HepG2 (cell line): Measurements from ENCODE around the gene GALR3. TPM values are rescaled to one million over a fixed set of nuclear protein-coding genes. Genes with fewer than 3 reads are reported as not detected.

Source experiments
- KLF13 ChIP-seq: sonication (generic); formaldehyde crosslinking; IDR thresholded peaks from 2 replicates; pipeline ENCODE4 v1.4.0; 2020; ENCODE audit warnings: mild to moderate bottlenecking, missing genetic modification reagents
- MAX ChIP-seq: IDR thresholded peaks from 2 replicates; pipeline ENCODE4 v1.6.1; 2012; ENCODE audit warnings: inconsistent platforms
- MIXL1 ChIP-seq: IDR thresholded peaks from 2 replicates; pipeline ENCODE4 v1.6.1; 2016
- MXD3 ChIP-seq: IDR thresholded peaks from 2 replicates; pipeline ENCODE4 v1.6.1; 2016; ENCODE audit warnings: mild to moderate bottlenecking, missing biosample characterization, missing genetic modification reagents
- PRPF4 ChIP-seq: fragments of 200-400 bp; formaldehyde crosslinking; IDR thresholded peaks from 2 replicates; pipeline ENCODE4 v1.6.1; 2016; ENCODE audit warnings: low read length, low read depth; ENCODE audit not compliant: poor library complexity, severe bottlenecking
- SATB2 ChIP-seq: sonication (generic); formaldehyde crosslinking; IDR thresholded peaks from 2 replicates; pipeline ENCODE4 v1.5.0; 2020; ENCODE audit warnings: missing genetic modification reagents
- SNAPC4 ChIP-seq: sonication (generic); formaldehyde crosslinking; IDR thresholded peaks from 2 replicates; pipeline ENCODE4 v1.4.0; 2020; ENCODE audit warnings: mild to moderate bottlenecking, missing genetic modification reagents
- SOX13 ChIP-seq, 3 experiments: fragments of 450-650 bp in 1 of 3; sonication (generic) in 1 of 3; formaldehyde crosslinking in 1 of 3; IDR thresholded peaks in 2 of 3; conservative IDR thresholded peaks in 1 of 3; 2 replicates each; pipeline versions ENCODE4 v1.5.0 to v1.6.1; 2016 to 2020; ENCODE audit warnings: antibody characterized with exemption in 1 of 3, mild to moderate bottlenecking in 1 of 3, missing compliant biosample characterization in 1 of 3, missing genetic modification reagents in 1 of 3, moderate library complexity in 1 of 3
- TCF7 ChIP-seq: sonication (generic); IDR thresholded peaks from 2 replicates; pipeline ENCODE4 v1.6.1; 2016; ENCODE audit warnings: antibody characterized with exemption, low read depth
- TGIF2 ChIP-seq: IDR thresholded peaks from 2 replicates; pipeline ENCODE4 v1.6.1; 2016; ENCODE audit warnings: control low read depth, missing compliant biosample characterization
- XRCC5 ChIP-seq: fragments of 200-400 bp; formaldehyde crosslinking; optimal IDR thresholded peaks from 2 replicates; pipeline ENCODE3; 2017; ENCODE audit warnings: mild to moderate bottlenecking, low read length
- ZBTB7B ChIP-seq: sonication (generic); formaldehyde crosslinking; IDR thresholded peaks from 2 replicates; pipeline ENCODE4 v1.4.0; 2020; ENCODE audit warnings: missing genetic modification reagents
- ZHX2 ChIP-seq, 2 experiments: sonication (generic) in 1 of 2; formaldehyde crosslinking in 1 of 2; IDR thresholded peaks; 2 replicates each; pipeline versions ENCODE4 v1.6.1 to v1.9.0; 2014 to 2022; ENCODE audit warnings: antibody characterized with exemption in 1 of 2, borderline replicate concordance in 1 of 2, inconsistent platforms in 1 of 2, low read depth in 1 of 2, missing genetic modification reagents in 1 of 2
- ZMYM3 ChIP-seq: sonication (generic); formaldehyde crosslinking; IDR thresholded peaks from 2 replicates; pipeline ENCODE4 v1.5.1; 2020; ENCODE audit warnings: mild to moderate bottlenecking, missing genetic modification reagents
- ZNF335 ChIP-seq: sonication (generic); formaldehyde crosslinking; IDR thresholded peaks from 2 replicates; pipeline ENCODE4 v1.4.0; 2020; ENCODE audit warnings: missing genetic modification reagents
- ZNF343 ChIP-seq: sonication (generic); formaldehyde crosslinking; IDR thresholded peaks from 2 replicates; pipeline ENCODE4 v1.4.0; 2020; ENCODE audit warnings: mild to moderate bottlenecking, missing genetic modification reagents
- polyA plus RNA-seq, 8 experiments: library from polyadenylated mRNA; depleted of rRNA in 3 of 8; stranded (reverse) in 7 of 8; unstranded in 1 of 8; fragments of >200 nt; fragmentation: Illumina TruSeq in 4 of 8; extraction: Trizol in 4 of 8; gene quantifications; 2 replicates each; pipeline versions ENCODE4 v1.2.1 to v1.2.3, GENCODE V29; 2011 to 2016; ENCODE audit warnings: low read depth in 4 of 8, missing spikeins in 1 of 8, mixed read lengths in 1 of 8; ENCODE audit not compliant: insufficient read depth in 1 of 8
- total RNA-seq, 5 experiments: library from RNA; depleted of rRNA; stranded (reverse); fragments of >200 nt; fragmentation: Illumina TruSeq; extraction: Trizol; gene quantifications; 2 replicates each; pipeline ENCODE4 v1.2.3, GENCODE V29; 2016; ENCODE audit warnings: low read depth in 1 of 5

Gene GALR3
- total and polyA plus RNA-seq, 2 of the 13 experiments (the other 11 are each of a cell fraction or from before 2014, with no cell fraction given), result 0.13 TPM; not detected in 1

GRCh38 chr22:37832022-37832857 is 9.1 kb downstream of the GALR3 start (continued):
- TF ChIP-seq KLF13 (no peak), TCF7 (peak; percentile 87), MXD3 (CRISPR knock-in tag) (no peak), ZHX2 (IDR thresholded peaks at IDR 0.05; ENCODE audit: low read depth) (no peak), ZHX2 (CRISPR knock-in tag; IDR thresholded peaks at IDR 0.05; ENCODE audit: borderline replicate concordance) (no peak), ZNF343 (no peak), PRPF4 (no peak), SNAPC4 (CRISPR knock-in tag) (no peak), SATB2 (CRISPR knock-in tag) (no peak), TGIF2 (CRISPR knock-in tag) (no peak), MIXL1 (CRISPR knock-in tag) (no peak), XRCC5 (peak; percentile 22), ZMYM3 (CRISPR knock-in tag) (peak; percentile 89), ZBTB7B (CRISPR knock-in tag) (no peak), SOX13 (IDR thresholded peaks at IDR 0.05) (no peak), SOX13 (CRISPR knock-in tag; conservative IDR thresholded peaks at IDR 0.05 in 1 of 2, IDR thresholded peaks at IDR 0.05 in 1 of 2) (peak in 1 of 2 experiments; percentile 25; a peak in 1 of 4 replicates), ZNF335 (CRISPR knock-in tag) (no peak), MAX (peak; percentile 32; the same call in 1 of the 2 replicates)
